ENCODE data around the gene TNFRSF21. TPM values are rescaled to one million over a fixed set of nuclear protein-coding genes. Genes with fewer than 3 reads are reported as not detected.
"Not testable (repeated sequence)": the region's sequence is repeated elsewhere in the genome, so short reads cannot be mapped to it uniquely, and the experiment has no call there.

Gene TNFRSF21
- total RNA-seq, 2 donors from 2014 or later, result 7.3 to 15.3 TPM

GRCh38 chr6:47337519-47337918, 27.8 kb upstream of the TNFRSF21 start:
- no peak for TF ChIP-seq CTCF (IDR thresholded peaks at IDR 0.05)

GRCh38 chr6:47336334-47336733, 26.6 kb upstream of the TNFRSF21 start:
- H3K4me3 ChIP-seq, result no peak overlapping the region

More at GRCh38 chr6:47337519-47337918, 27.8 kb upstream of the TNFRSF21 start:
- Histone ChIP-seq H3K27me3 (replicated peaks; ENCODE audit: insufficient read depth) (no peaks in the 10 kb centered on the region), H3K4me3 (no peak overlapping the region), H3K4me1 (ENCODE audit: control insufficient read depth in 1 of 2, low read depth in 2 of 2) (no peaks in the 10 kb centered on the region), H3K36me3 (no peaks in the 10 kb centered on the region), H3K9me3 (no peaks in the 10 kb centered on the region), H3K27ac (no peak overlapping the region)
- DNase-seq (ENCODE audit: low spot score), result no peak
- no peak for ATAC-seq (ENCODE audit: insufficient number of reproducible peaks, low FRiP score, low read depth)

GRCh38 chr6:47335466-47335865, 25.8 kb upstream of the TNFRSF21 start:
- ATAC-seq (ENCODE audit: insufficient number of reproducible peaks, low FRiP score, low read depth), result no peak
- Histone ChIP-seq H3K36me3 (no peaks in the 10 kb centered on the region), H3K27ac (no peak overlapping the region), H3K4me1 (ENCODE audit: control insufficient read depth in 1 of 2, low read depth in 2 of 2) (no peaks in the 10 kb centered on the region), H3K27me3 (replicated peaks; ENCODE audit: insufficient read depth) (no peaks in the 10 kb centered on the region), H3K9me3 (no peaks in the 10 kb centered on the region), H3K4me3 (no peak overlapping the region)
- DNase-seq (ENCODE audit: low spot score), result no peak
- TF ChIP-seq CTCF (IDR thresholded peaks at IDR 0.05), result no peak

More at GRCh38 chr6:47336334-47336733, 26.6 kb upstream of the TNFRSF21 start:
- no peak for TF ChIP-seq CTCF (IDR thresholded peaks at IDR 0.05)
- ATAC-seq (ENCODE audit: insufficient number of reproducible peaks, low FRiP score, low read depth) (no peak), DNase-seq (ENCODE audit: low spot score) (no peak)
- Histone ChIP-seq H3K27ac (no peak overlapping the region), H3K4me1 (ENCODE audit: control insufficient read depth in 1 of 2, low read depth in 2 of 2) (no peaks in the 10 kb centered on the region), H3K36me3 (no peaks in the 10 kb centered on the region), H3K9me3 (no peaks in the 10 kb centered on the region), H3K27me3 (replicated peaks; ENCODE audit: insufficient read depth) (no peaks in the 10 kb centered on the region)

DNA sequence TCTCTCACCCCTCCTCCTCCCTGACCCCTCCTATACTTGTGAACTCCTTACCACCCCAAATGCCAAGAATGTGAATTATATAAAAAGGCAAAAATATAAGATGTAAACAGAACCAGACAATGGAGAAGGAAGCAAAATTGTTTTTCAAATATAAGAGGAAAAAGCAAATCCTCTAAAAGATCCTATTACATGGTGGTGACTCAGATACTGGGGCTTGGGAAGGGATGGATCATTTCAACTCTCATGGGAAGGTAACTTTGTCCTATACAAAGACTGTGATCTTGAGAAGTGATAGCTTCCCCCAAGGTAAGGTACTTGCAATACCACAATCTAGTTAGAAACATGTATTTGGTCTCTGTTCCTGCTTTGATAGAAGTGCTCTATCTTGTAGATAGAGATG, 24.6 kb upstream of the TNFRSF21 start:
- no peak for DNase-seq (ENCODE audit: low spot score)
- no peak for TF ChIP-seq CTCF (IDR thresholded peaks at IDR 0.05)
- no peaks in the 10 kb centered on the region for H3K27me3 ChIP-seq (replicated peaks; ENCODE audit: insufficient read depth)
- H3K36me3 ChIP-seq, result no peaks in the 10 kb centered on the region
- no peaks in the 10 kb centered on the region for H3K9me3 ChIP-seq
- ATAC-seq (ENCODE audit: insufficient number of reproducible peaks, low FRiP score, low read depth), result no peak
- no peak overlapping the region for H3K4me3 ChIP-seq
- H3K27ac ChIP-seq, result no peak overlapping the region
- H3K4me1 ChIP-seq (ENCODE audit: control insufficient read depth in 1 of 2, low read depth in 2 of 2), result no peaks in the 10 kb centered on the region

DNA sequence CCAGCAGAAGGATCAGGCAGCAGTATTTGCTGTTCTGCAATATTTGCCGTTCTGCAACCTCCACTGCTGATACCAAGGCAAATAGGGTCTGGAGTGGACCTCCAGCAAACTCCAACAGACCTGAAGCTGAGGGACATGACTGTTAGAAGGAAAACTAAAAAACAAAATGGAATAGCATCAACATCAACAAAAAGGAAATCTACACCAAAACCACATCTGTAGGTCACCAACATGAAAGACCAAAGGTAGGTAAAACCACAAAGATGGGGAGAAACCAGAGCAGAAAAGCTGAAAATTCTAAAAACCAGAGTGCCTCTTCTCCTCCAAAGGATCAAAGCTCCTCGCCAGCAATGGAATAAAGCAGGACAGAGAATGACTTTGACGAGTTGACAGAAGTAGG, 18.9 kb upstream of the TNFRSF21 start:
- not testable (repeated sequence) for ATAC-seq (ENCODE audit: insufficient number of reproducible peaks, low FRiP score, low read depth); DNase-seq (ENCODE audit: low spot score); H3K4me3 ChIP-seq; H3K27me3 ChIP-seq (replicated peaks; ENCODE audit: insufficient read depth); H3K9me3 ChIP-seq; H3K36me3 ChIP-seq; H3K27ac ChIP-seq; H3K4me1 ChIP-seq (ENCODE audit: control insufficient read depth in 1 of 2, low read depth in 2 of 2)

GRCh38 chr6:47328139-47328538, 18.4 kb upstream of the TNFRSF21 start:
- not testable (repeated sequence) for H3K27me3 ChIP-seq (replicated peaks; ENCODE audit: insufficient read depth); H3K4me1 ChIP-seq (ENCODE audit: control insufficient read depth in 1 of 2, low read depth in 2 of 2); DNase-seq (ENCODE audit: low spot score); H3K4me3 ChIP-seq; ATAC-seq (ENCODE audit: insufficient number of reproducible peaks, low FRiP score, low read depth); H3K36me3 ChIP-seq; H3K27ac ChIP-seq; H3K9me3 ChIP-seq

All from thoracic aorta (tissue), 2 donors.